GM12864 (cell line): ENCODE data around the gene BUD23.

Source experiments
- DNase-seq: peaks from one replicate; pipeline ENCODE4 v3.0.0-alpha.2; 2011; ENCODE audit warnings: low read depth
- H3K4me3 ChIP-seq: 2 replicates; pipeline ENCODE4 v1.5.1; 2011; ENCODE audit warnings: mild to moderate bottlenecking, low read depth, low read length, control low read depth
- TF ChIP-seq, protein P1 (sequence below): IDR thresholded peaks from 2 replicates; pipeline ENCODE4 v1.5.1; 2011; ENCODE audit warnings: low read depth, mild to moderate bottlenecking, moderate library complexity, low read length, control low read depth, inconsistent platforms; ENCODE audit errors: missing control alignments

Gene BUD23

DNA sequence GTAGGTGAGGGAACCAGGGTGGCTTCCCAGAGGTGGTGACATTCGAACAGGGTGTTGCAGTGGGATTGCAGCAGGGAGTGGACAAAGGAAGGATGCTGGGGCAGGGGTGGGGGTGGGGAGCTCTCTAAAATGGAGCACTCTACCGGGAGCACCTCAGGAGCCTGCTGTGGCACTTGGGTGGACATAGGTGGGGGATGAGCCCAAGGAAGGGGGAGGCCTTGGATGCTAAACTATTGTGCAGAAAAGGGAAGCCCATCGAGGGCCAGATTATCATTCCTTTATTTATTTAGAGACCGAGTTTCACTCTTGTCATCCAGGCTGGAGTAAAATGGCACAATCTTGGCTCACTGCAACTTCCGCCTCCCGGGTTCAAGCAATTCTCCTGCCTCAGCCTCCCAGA lies 39.4 kb downstream of the BUD23 start:
- no peak for DNase-seq
- no peak overlapping the region for H3K4me3 ChIP-seq
- TF ChIP-seq, protein P1, sequence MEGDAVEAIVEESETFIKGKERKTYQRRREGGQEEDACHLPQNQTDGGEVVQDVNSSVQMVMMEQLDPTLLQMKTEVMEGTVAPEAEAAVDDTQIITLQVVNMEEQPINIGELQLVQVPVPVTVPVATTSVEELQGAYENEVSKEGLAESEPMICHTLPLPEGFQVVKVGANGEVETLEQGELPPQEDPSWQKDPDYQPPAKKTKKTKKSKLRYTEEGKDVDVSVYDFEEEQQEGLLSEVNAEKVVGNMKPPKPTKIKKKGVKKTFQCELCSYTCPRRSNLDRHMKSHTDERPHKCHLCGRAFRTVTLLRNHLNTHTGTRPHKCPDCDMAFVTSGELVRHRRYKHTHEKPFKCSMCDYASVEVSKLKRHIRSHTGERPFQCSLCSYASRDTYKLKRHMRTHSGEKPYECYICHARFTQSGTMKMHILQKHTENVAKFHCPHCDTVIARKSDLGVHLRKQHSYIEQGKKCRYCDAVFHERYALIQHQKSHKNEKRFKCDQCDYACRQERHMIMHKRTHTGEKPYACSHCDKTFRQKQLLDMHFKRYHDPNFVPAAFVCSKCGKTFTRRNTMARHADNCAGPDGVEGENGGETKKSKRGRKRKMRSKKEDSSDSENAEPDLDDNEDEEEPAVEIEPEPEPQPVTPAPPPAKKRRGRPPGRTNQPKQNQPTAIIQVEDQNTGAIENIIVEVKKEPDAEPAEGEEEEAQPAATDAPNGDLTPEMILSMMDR = no peak

DNA sequence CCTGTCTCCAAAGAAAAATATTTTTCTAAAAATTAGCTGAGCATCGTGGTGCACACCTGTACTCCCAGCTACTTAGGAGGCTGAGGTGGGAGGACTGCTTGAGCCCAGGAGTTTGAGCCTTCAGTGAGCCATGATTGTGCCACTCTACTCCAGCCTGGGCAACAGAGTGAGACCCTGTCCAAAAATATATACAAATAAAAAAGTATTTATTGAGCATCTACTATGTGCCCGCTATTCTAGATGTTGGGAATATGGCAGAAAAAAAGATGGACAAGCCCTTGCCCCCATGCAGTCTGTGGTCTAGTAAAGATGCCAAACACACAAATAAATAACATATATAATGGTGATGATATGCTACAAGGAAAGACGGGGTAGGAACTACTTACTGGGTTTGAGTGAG lies 40.4 kb downstream of the BUD23 start:
- DNase-seq = no peak
- no peak overlapping the region for H3K4me3 ChIP-seq
- TF ChIP-seq, protein P1 = no peak

DNA sequence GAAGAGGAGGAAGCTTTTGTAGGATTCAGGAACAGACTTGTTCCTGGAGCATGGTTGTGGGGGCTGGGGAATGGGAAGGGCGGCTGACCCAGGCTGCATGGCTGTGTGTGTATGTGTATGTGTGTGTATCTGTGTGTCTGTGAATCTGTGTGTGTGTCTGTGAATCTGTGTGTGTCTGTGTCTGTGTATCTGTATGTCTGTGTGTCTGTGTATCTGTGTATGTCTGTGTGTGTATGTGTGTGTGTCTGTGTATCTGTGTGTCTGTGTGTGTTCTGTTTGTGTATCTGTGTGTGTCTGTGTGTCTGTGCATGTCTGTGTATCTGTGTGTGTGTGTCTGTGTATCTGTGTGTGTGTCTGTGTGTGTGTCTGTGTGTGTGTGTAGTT lies 42.7 kb downstream of the BUD23 start:
- DNase-seq = no peak
- H3K4me3 ChIP-seq = no peak overlapping the region
- TF ChIP-seq, protein P1 = no peak

- TF ChIP-seq, protein P1 = no peak
- no peak for DNase-seq
- H3K4me3 ChIP-seq = no peak overlapping the region
These were observed 44.6 kb downstream of the BUD23 start for GRCh38 chr7:73727952-73728351.

DNA sequence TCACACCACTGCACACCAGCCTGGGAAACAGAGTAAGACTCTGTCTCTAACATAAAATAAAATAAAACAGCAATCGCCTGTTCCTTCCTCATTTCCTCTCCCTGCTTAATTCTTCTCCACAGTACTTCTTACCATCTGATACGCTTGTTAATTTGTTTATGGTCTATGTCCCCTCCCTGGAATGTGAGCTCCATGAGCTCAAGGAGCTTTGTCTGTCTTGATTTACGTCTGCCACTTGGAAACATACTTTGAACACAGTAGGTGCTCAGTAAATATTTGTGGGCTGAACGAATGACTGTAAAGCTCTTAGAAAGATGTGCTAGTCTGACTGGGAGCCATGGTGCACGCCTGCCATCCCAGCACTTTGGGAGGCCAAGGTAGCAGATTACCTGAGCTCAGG lies 45.2 kb downstream of the BUD23 start:
- TF ChIP-seq, protein P1 = no peak
- no peak for DNase-seq
- no peak overlapping the region for H3K4me3 ChIP-seq

DNA sequence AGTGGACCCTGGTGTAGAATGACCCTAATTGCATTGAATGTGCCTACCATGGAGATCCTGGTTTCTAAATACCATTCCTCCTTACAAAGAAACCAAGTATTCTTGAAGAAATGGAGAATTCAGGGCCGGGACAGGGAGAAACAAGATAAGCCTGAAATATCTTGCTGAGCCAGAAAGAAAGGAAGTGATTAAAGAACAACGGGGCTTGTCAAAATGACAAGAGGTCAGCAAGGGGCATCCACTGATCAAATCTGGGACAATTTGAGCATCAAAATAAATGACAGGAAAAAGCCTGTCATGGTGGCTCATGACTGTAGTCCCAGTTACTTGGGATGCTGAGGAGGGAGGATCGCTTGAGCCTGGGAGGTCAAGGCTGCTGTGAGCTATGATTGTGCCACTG lies 47.1 kb downstream of the BUD23 start:
- H3K4me3 ChIP-seq = no peak overlapping the region
- no peak for DNase-seq
- TF ChIP-seq, protein P1 = no peak

- no peak for DNase-seq
- no peak overlapping the region for H3K4me3 ChIP-seq
- TF ChIP-seq, protein P1 = no peak
These were observed 49.0 kb downstream of the BUD23 start for GRCh38 chr7:73732397-73732796.
